Measurements from ENCODE around the gene KSR1. TPM values are rescaled to one million over a fixed set of nuclear protein-coding genes. Genes with fewer than 3 reads are reported as not detected.

KSR1 gene
- total and polyA plus RNA-seq, 9 of the 15 experiments (the other 6 are each of a cell fraction or from before 2014, with no cell fraction given) = 1.4 to 51.7 (median 18.4) TPM

DNA sequence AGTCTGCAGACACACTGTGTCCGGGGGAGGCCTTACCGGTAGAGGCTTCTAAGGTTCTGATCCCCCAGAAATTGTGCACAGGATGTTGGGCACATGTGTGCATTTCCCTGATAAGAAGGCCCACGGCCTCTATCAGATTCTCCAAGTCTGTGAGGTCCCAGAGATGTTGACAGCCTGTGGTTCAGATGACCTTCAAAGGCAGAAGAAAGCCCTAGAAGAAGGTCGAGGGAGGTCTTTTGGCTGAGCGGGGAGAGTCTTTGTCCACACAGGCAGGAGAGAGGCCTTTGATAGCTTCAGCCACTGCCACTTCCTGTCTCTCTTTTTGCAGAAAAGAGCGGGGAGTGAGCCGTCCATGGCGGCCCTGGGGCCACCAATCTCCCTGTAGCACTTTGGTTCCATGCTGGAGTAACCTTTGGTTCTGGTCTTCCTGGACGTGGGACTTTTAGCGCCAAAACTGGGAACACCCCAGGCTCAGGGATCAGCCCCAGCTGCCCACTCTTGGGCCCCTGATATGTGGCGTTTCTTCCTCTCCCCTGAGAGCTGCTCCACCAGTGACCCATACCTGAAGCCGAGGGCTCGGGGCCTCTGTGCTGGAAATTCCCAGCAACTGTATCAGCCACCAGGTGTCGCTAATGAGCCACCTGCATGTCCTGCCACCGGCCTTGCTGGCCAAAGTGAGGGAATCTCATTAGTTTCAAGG, 146.6 kb downstream of the KSR1 start (continued):
- no peak for TF ChIP-seq POLR2B (IDR thresholded peaks at IDR 0.05; ENCODE audit: low read depth, partially characterized antibody)
- TF ChIP-seq SRSF7 (optimal IDR thresholded peaks at IDR 0.05; ENCODE audit: low read depth, low read length) = no peak
- peak; percentile 71 for TF ChIP-seq CCNT2 (IDR thresholded peaks at IDR 0.05; ENCODE audit: borderline replicate concordance, extremely low read depth, insufficient read length, low read depth, low read length)
- no peak for TF ChIP-seq NR2C2 (CRISPR knock-in tag; IDR thresholded peaks at IDR 0.05)
- peak; percentile 82 for TF ChIP-seq NR2C2 (tag; IDR thresholded peaks at IDR 0.05)
- TF ChIP-seq NEUROD1 (IDR thresholded peaks at IDR 0.05; ENCODE audit: borderline replicate concordance, low read depth, low read length, partially characterized antibody) = peak; percentile 84
- TF ChIP-seq RBM39 (optimal IDR thresholded peaks at IDR 0.05; ENCODE audit: low read depth, low read length) = no peak
- no peak; the same call in 1 of the 2 replicates for TF ChIP-seq KAT7 (CRISPR knock-in tag; IDR thresholded peaks at IDR 0.05; ENCODE audit: borderline replicate concordance)
- no peak for TF ChIP-seq ZBTB49 (CRISPR knock-in tag; IDR thresholded peaks at IDR 0.05; ENCODE audit: borderline replicate concordance)
- TF ChIP-seq ZNF766 (CRISPR knock-in tag; conservative IDR thresholded peaks at IDR 0.05) = peak; percentile 80; the same call in 1 of the 2 replicates
- TF ChIP-seq CUX1 (CRISPR knock-in tag; IDR thresholded peaks at IDR 0.05) = no peak
